SK-N-SH (cell line): ENCODE results near the gene MICALL1. TPM values are rescaled to one million over a fixed set of nuclear protein-coding genes. Genes with fewer than 3 reads are reported as not detected.

Experiments
- CTCF ChIA-PET: fragments of 300-600, 350-600 bp; formaldehyde crosslinking; extraction: SDS; loops from one replicate; lab custom pipeline; 2021; lab: Yijun Ruan, JAX
- POLR2A ChIA-PET: fragments of 350-600 bp; sonication (Branson Sonifier 250); formaldehyde crosslinking; extraction: SDS; loops from one replicate; lab custom pipeline; 2020; ENCODE audit warnings: antibody characterized with exemption, inconsistent platforms; lab: Yijun Ruan, JAX
- DNase-seq: peaks from one replicate; pipeline ENCODE4 v3.0.0; 2012
- H2AFZ ChIP-seq: fragments of 200-600 bp; sonication (generic); 2 replicates; pipeline ENCODE4 v1.8.1; 2016; ENCODE audit warnings: antibody characterized with exemption, mild to moderate bottlenecking, low read depth
- H3F3A ChIP-seq: fragments of 200-600 bp; sonication (generic); replicated peaks from 2 replicates; pipeline ENCODE3; 2016; ENCODE audit warnings: antibody characterized with exemption, mild to moderate bottlenecking; ENCODE audit not compliant: insufficient read depth
- H3K27ac ChIP-seq, 2 experiments: fragments of 200-500 bp in 1 of 2; fragments of 200-600 bp in 1 of 2; sonication (Bioruptor generic) in 1 of 2; sonication (generic), shearing (Covaris generic) in 1 of 2; 2 replicates each; pipeline versions ENCODE4 v1.5.1 to v1.6.1; 2014 to 2016; ENCODE audit warnings: low read depth in 2 of 2, inconsistent platforms in 1 of 2, low read length in 1 of 2, mild to moderate bottlenecking in 1 of 2, mixed read lengths in 1 of 2
- H3K27me3 ChIP-seq: fragments of 200-600 bp; sonication (generic), shearing (Covaris generic); 2 replicates; pipeline ENCODE4 v1.6.1; 2016; ENCODE audit warnings: mixed run types; ENCODE audit not compliant: insufficient read depth
- H3K36me3 ChIP-seq, 2 experiments: fragments of 200-500 bp in 1 of 2; fragments of 200-600 bp in 1 of 2; sonication (Bioruptor generic) in 1 of 2; sonication (generic) in 1 of 2; replicated peaks in 1 of 2; 2 replicates each; pipeline versions ENCODE3 to v1.5.1; 2014 to 2016; ENCODE audit warnings: low read length in 1 of 2, mild to moderate bottlenecking in 1 of 2; ENCODE audit not compliant: insufficient read depth in 2 of 2, control insufficient read depth in 1 of 2
- H3K4me1 ChIP-seq, 2 experiments: fragments of 200-500 bp in 1 of 2; fragments of 200-600 bp in 1 of 2; sonication (Bioruptor generic) in 1 of 2; sonication (generic), shearing (Covaris generic) in 1 of 2; 2 replicates each; pipeline versions ENCODE4 v1.5.1 to v1.6.1; 2014 to 2016; ENCODE audit warnings: low read depth in 1 of 2, low read length in 1 of 2, mixed run types in 1 of 2; ENCODE audit not compliant: insufficient read depth in 2 of 2, control insufficient read depth in 1 of 2
- H3K4me2 ChIP-seq: fragments of 200-600 bp; sonication (generic), shearing (Covaris generic); 2 replicates; pipeline ENCODE4 v1.6.1; 2017; ENCODE audit warnings: mixed run types
- H3K4me3 ChIP-seq, 2 experiments: fragments of 200-500 bp in 1 of 2; fragments of 200-600 bp in 1 of 2; sonication (Bioruptor generic) in 1 of 2; sonication (generic), shearing (Covaris generic) in 1 of 2; 2 replicates each; pipeline versions ENCODE4 v1.5.1 to v1.8.1; 2014 to 2016; ENCODE audit warnings: low read depth in 2 of 2, inconsistent platforms in 1 of 2, low read length in 1 of 2, mild to moderate bottlenecking in 1 of 2, mixed read lengths in 1 of 2, moderate library complexity in 1 of 2
- H3K79me2 ChIP-seq: fragments of 200-600 bp; sonication (generic); 2 replicates; pipeline ENCODE4 v1.8.1; 2017; ENCODE audit warnings: mild to moderate bottlenecking; ENCODE audit not compliant: insufficient read depth
- H3K9ac ChIP-seq: fragments of 200-600 bp; sonication (generic); 2 replicates; pipeline ENCODE4 v1.6.1; 2017; ENCODE audit warnings: mixed run types
- H3K9me2 ChIP-seq: fragments of 200-600 bp; sonication (generic); 2 replicates; pipeline ENCODE4 v1.6.1; 2017; ENCODE audit warnings: mixed run types
- H3K9me3 ChIP-seq: fragments of 200-600 bp; sonication (generic); 2 replicates; pipeline ENCODE4 v1.6.1; 2017; ENCODE audit warnings: mixed run types, mild to moderate bottlenecking, moderate library complexity
- H4K20me1 ChIP-seq: fragments of 200-600 bp; sonication (generic); 2 replicates; pipeline ENCODE4 v1.6.1; 2017; ENCODE audit warnings: mild to moderate bottlenecking, mixed run types; ENCODE audit not compliant: insufficient read depth
- CHD2 ChIP-seq: fragments of 150-350 bp; IDR thresholded peaks from 2 replicates; pipeline ENCODE4 v1.6.1; 2018; ENCODE audit warnings: low read length; ENCODE audit not compliant: partially characterized antibody
- ELF1 ChIP-seq: IDR thresholded peaks from 2 replicates; pipeline ENCODE4 v1.4.0; 2012
- EP300 ChIP-seq, 2 experiments: IDR thresholded peaks; 2 replicates each; pipeline versions ENCODE4 v1.4.0 to v1.6.1; 2012; ENCODE audit warnings: borderline replicate concordance in 1 of 2, low read depth in 1 of 2, low read length in 1 of 2
- EZH2phosphoT487 ChIP-seq: fragments of 200-600 bp; sonication (generic); IDR thresholded peaks from 2 replicates; pipeline ENCODE4 v1.6.1; 2017; ENCODE audit warnings: low read depth, mixed run types, mild to moderate bottlenecking, antibody characterized with exemption, moderate library complexity, borderline replicate concordance
- FOXJ3 ChIP-seq: sonication (generic); formaldehyde crosslinking; IDR thresholded peaks from 2 replicates; pipeline ENCODE4 v1.5.1; 2020; ENCODE audit warnings: mild to moderate bottlenecking, missing genetic modification reagents
- FOXM1 ChIP-seq: IDR thresholded peaks from 2 replicates; pipeline ENCODE4 v1.4.0; 2012; ENCODE audit warnings: low read depth, mild to moderate bottlenecking
- GATA2 ChIP-seq: sonication (generic); formaldehyde crosslinking; IDR thresholded peaks from 2 replicates; pipeline ENCODE4 v1.5.0; 2020; ENCODE audit warnings: mild to moderate bottlenecking, missing genetic modification reagents
- JUND ChIP-seq: IDR thresholded peaks from 2 replicates; pipeline ENCODE4 v1.4.0; 2012
- MEF2A ChIP-seq: IDR thresholded peaks from 2 replicates; pipeline ENCODE4 v1.4.0; 2012; ENCODE audit warnings: low read depth, borderline replicate concordance
- NRF1 ChIP-seq: IDR thresholded peaks from 2 replicates; pipeline ENCODE4 v1.6.1; 2012; ENCODE audit warnings: low read depth, mild to moderate bottlenecking, low read length
- POLR2AphosphoS5 ChIP-seq: IDR thresholded peaks from 2 replicates; pipeline ENCODE4 v1.6.1; 2012; ENCODE audit warnings: low read depth, low read length
- RAD21 ChIP-seq: IDR thresholded peaks from 2 replicates; pipeline ENCODE4 v1.6.1; 2012; ENCODE audit warnings: mild to moderate bottlenecking, low read length
- RCOR1 ChIP-seq: fragments of 150-350 bp; IDR thresholded peaks from 2 replicates; pipeline ENCODE4 v1.6.1; 2017; ENCODE audit warnings: antibody characterized with exemption, low read length
- RFX5 ChIP-seq: IDR thresholded peaks from 2 replicates; pipeline ENCODE4 v1.6.1; 2012; ENCODE audit warnings: mild to moderate bottlenecking, improper control_type of control experiment, low read length
- SIN3A ChIP-seq: IDR thresholded peaks from 2 replicates; pipeline ENCODE4 v1.6.1; 2012; ENCODE audit warnings: low read depth, mild to moderate bottlenecking, low read length, moderate library complexity, borderline replicate concordance
- SMC3 ChIP-seq: IDR thresholded peaks from 2 replicates; pipeline ENCODE4 v1.6.1; 2012; ENCODE audit warnings: low read depth, low read length, improper control_type of control experiment
- TAF1 ChIP-seq: IDR thresholded peaks from 2 replicates; pipeline ENCODE4 v1.6.1; 2012; ENCODE audit warnings: low read depth, mild to moderate bottlenecking, low read length, moderate library complexity, borderline replicate concordance
- TCF12 ChIP-seq: IDR thresholded peaks from 2 replicates; pipeline ENCODE4 v1.4.0; 2012
- TEAD4 ChIP-seq: IDR thresholded peaks from 2 replicates; pipeline ENCODE4 v1.4.0; 2012; ENCODE audit warnings: mild to moderate bottlenecking, borderline replicate concordance; ENCODE audit not compliant: insufficient read depth
- YY1 ChIP-seq: IDR thresholded peaks from 2 replicates; pipeline ENCODE4 v1.4.0; 2012; ENCODE audit warnings: low read depth, mild to moderate bottlenecking
- WGBS: methylation state at CpG from one replicate; pipeline ENCODE4 v1.1.6; 2017; ENCODE audit warnings: low lambda C conversion rate; 5-methylcytosine and 5-hydroxymethylcytosine counted together
- polyA plus RNA-seq, 3 experiments: library from polyadenylated mRNA; depleted of rRNA; stranded (reverse); fragments of >200 nt; gene quantifications; 2 replicates each; pipeline ENCODE4 v1.2.3, GENCODE V29; 2012
- TF ChIP-seq, protein P1 (sequence below): IDR thresholded peaks from 2 replicates; pipeline ENCODE4 v1.4.0; 2012; ENCODE audit warnings: low read depth
- TF ChIP-seq, protein P2 (sequence below): IDR thresholded peaks from 2 replicates; pipeline ENCODE4; 2012
- TF ChIP-seq, protein P3 (sequence below): fragments of 150-350 bp; IDR thresholded peaks from 2 replicates; pipeline ENCODE4 v1.6.1; 2017; ENCODE audit warnings: antibody characterized with exemption, low read length, low read depth, borderline replicate concordance

The MICALL1 gene
- polyA plus RNA-seq, 1 of the 3 experiments (the other 2 are of a cell fraction), result 12.9 TPM

DNA sequence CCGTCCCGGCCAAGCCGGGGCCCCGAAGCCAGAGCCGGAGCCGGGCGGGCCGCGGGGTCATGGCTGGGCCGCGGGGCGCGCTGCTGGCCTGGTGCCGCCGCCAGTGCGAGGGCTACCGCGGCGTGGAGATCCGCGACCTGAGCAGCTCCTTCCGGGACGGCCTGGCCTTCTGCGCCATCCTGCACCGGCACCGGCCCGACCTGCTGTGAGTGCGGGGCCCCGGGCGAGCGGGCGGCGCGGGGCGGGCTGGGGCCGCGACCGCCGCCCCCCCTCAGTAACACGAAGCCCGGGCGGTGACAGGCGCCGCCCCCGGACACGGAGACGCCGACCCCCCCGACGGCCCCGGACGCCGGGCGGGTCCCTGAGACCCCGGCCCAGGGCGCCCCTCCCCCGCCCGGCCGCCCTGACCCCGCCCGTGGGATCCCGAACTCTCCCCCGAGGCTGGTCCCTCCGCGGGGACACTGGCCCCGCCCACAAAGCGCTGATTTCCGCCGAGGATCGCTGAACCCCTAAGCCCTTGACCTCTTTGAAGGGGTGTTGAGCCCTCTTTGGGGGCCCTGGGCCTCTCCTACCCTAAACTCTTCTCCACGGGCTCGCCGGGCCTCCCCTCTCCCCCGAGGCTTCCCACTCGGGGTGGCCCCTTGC, 389 bp downstream of the MICALL1 start:
- 5% methylated on average over 16 of the region's 75 CpGs for WGBS
- no peak overlapping the region for H2AFZ ChIP-seq

DNA sequence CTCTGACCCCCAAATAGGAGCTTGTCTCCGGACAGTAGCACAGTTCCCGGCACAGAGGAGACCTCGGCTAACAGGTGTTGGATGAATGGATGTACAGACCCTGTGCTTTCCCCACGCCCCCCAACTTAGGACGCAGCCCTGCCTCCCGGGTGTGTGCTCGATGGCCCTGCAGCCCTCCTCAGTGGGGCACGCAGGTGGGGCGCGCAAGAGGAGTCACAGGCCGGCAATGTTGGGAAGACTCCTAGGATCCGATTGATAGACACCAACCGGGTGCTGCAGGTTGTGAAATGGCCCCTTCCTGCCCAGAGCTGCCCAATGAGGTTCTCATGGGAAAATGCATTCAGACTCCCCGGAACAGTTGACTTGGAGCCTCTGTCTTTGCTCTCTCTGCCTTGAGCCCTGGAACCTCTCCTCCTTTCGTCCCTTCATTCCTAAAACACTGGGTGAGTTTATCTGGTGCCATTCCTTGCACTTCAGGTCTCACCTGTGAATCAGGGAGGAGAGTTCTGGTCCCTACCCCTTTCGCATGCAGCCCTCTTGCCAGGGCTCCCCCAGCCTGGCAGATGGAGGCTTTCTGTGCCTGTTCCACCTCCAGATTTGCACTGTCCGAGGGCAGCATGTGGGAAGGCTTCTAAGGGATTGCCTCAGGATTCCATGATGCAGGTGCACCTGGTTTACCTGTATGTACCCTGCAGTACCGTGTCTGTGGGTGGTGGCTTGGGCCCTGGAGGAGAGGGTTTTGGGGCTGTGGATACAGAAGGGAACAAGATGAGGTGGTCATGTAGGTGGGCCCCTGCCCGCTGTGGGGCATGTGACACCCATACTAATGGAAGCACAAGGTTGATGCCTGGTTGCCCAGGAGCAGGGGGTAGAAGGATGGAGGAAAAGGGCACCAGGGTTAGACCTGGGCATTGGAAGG, 1.2 kb downstream of the MICALL1 start:
- H3K27me3 ChIP-seq, result no peaks in the 10 kb centered on the region
- H3K9ac ChIP-seq, result peak overlapping the region; percentile 85
- H3K79me2 ChIP-seq, result peaks cover 60% of the 10 kb centered on the region
- H3K4me3 ChIP-seq, result peak overlapping the region; percentile 68 to 87
- no peaks in the 10 kb centered on the region for H3K36me3 ChIP-seq
- peaks cover 9 to 18% of the 10 kb centered on the region in 2 experiments; a peak in 3 of 4 replicates for H3K4me1 ChIP-seq
- no peak overlapping the region for H2AFZ ChIP-seq
- H3F3A ChIP-seq, result peaks cover 18% of the 10 kb centered on the region
- ChIA-PET CTCF (interaction anchor here (0.6 to 1.6 kb wide), 7 partner anchors 15 to 226 kb away, joined by 3 to 5 read pairs (median 3); no protein-coding TSS in a partner anchor), POLR2A (interaction anchor here (0.6 kb wide), 1 partner anchor 271 kb away, joined by 3 read pairs; no protein-coding TSS in a partner anchor)
- no peaks in the 10 kb centered on the region for H3K9me2 ChIP-seq
- H3K9me3 ChIP-seq, result no peaks in the 10 kb centered on the region
- peak overlapping the region in 1 of 2 experiments; percentile 47; a peak in 2 of 4 replicates for H3K27ac ChIP-seq
- TF ChIP-seq TCF12 (no peak), EP300 (IDR thresholded peaks at IDR 0.05; ENCODE audit: borderline replicate concordance in 1 of 2, low read depth in 1 of 2, low read length in 1 of 2) (no peak), SIN3A (no peak), FOXM1 (no peak), RAD21 (no peak), RCOR1 (no peak), FOXJ3 (CRISPR knock-in tag) (no peak), CHD2 (no peak), ELF1 (no peak), MEF2A (no peak), JUND (no peak), NRF1 (no peak)
- TF ChIP-seq, protein P1, sequence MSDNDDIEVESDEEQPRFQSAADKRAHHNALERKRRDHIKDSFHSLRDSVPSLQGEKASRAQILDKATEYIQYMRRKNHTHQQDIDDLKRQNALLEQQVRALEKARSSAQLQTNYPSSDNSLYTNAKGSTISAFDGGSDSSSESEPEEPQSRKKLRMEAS, result no peak
- TF ChIP-seq, protein P2, sequence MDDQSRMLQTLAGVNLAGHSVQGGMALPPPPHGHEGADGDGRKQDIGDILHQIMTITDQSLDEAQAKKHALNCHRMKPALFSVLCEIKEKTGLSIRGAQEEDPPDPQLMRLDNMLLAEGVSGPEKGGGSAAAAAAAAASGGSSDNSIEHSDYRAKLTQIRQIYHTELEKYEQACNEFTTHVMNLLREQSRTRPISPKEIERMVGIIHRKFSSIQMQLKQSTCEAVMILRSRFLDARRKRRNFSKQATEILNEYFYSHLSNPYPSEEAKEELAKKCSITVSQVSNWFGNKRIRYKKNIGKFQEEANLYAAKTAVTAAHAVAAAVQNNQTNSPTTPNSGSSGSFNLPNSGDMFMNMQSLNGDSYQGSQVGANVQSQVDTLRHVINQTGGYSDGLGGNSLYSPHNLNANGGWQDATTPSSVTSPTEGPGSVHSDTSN, result no peak
- WGBS, result 76% methylated on average over 8 of the region's 19 CpGs
- no peak for DNase-seq
- peaks cover 40% of the 10 kb centered on the region for H4K20me1 ChIP-seq
- H3K4me2 ChIP-seq, result peak overlapping the region; percentile 98

More for the DNA sequence above, 389 bp downstream of the MICALL1 start:
- Histone ChIP-seq H3K79me2 (peaks cover 52% of the 10 kb centered on the region), H3K27me3 (no peaks in the 10 kb centered on the region), H3K4me2 (peak overlapping the region; percentile 98), H3F3A (peaks cover 18% of the 10 kb centered on the region), H4K20me1 (peaks cover 34% of the 10 kb centered on the region), H3K27ac (peak overlapping the region; percentile 47 to 62; a peak in 3 of 4 replicates), H3K4me1 (peaks cover 9 to 18% of the 10 kb centered on the region in 2 experiments; a peak in 3 of 4 replicates), H3K9me3 (no peaks in the 10 kb centered on the region), H3K4me3 (peak overlapping the region; percentile 68 to 87), H3K36me3 (no peaks in the 10 kb centered on the region), H3K9ac (peak overlapping the region; percentile 85), H3K9me2 (no peaks in the 10 kb centered on the region)
- DNase-seq, result peak; percentile 78
- CTCF ChIA-PET, result interaction anchor here (0.5 to 1.7 kb wide), 19 partner anchors 9 to 225 kb away, joined by 3 to 8 read pairs (median 3); no protein-coding TSS in a partner anchor
- POLR2A ChIA-PET, result interaction anchor here (0.6 to 1.4 kb wide), 6 partner anchors 10 to 63 kb away, joined by 3 to 9 read pairs (median 4); partner anchors contain the start of gene ANKRD54
- no peak for TF ChIP-seq CHD2
- TF ChIP-seq NRF1, result no peak
- TF ChIP-seq EZH2phosphoT487, result no peak
- TF ChIP-seq SMC3, result no peak
- TF ChIP-seq FOXM1, result no peak
- no peak for TF ChIP-seq EP300 (IDR thresholded peaks at IDR 0.05; ENCODE audit: borderline replicate concordance in 1 of 2, low read depth in 1 of 2, low read length in 1 of 2)
- TF ChIP-seq, protein P3, sequence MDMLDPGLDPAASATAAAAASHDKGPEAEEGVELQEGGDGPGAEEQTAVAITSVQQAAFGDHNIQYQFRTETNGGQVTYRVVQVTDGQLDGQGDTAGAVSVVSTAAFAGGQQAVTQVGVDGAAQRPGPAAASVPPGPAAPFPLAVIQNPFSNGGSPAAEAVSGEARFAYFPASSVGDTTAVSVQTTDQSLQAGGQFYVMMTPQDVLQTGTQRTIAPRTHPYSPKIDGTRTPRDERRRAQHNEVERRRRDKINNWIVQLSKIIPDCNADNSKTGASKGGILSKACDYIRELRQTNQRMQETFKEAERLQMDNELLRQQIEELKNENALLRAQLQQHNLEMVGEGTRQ, result no peak
- TF ChIP-seq TCF12, result no peak
- TF ChIP-seq GATA2, result no peak
- TF ChIP-seq FOXJ3 (CRISPR knock-in tag), result no peak
- no peak for TF ChIP-seq YY1
- TF ChIP-seq RCOR1, result no peak
- TF ChIP-seq TAF1, result no peak
- no peak for TF ChIP-seq POLR2AphosphoS5
- TF ChIP-seq SIN3A, result no peak
- no peak for TF ChIP-seq RFX5
- TF ChIP-seq JUND, result no peak
- TF ChIP-seq MEF2A, result no peak
- TF ChIP-seq TEAD4, result no peak
